Neural crest cell (in vitro differentiated cells): Measurements from ENCODE around the gene GABPB1. TPM values are rescaled to one million over a fixed set of nuclear protein-coding genes. Genes with fewer than 3 reads are reported as not detected.
"Not testable (repeated sequence)": the region's sequence is repeated elsewhere in the genome, so short reads cannot be mapped to it uniquely, and the experiment has no call there.

Experiments used
- DNase-seq: peaks from one replicate; pipeline ENCODE4 v3.0.0; 2021; ENCODE audit warnings: low read depth, mixed read lengths, low spot score
- H3K27ac Mint-ChIP-seq: one replicate; pipeline ENCODE4 v1.8.0; 2021; ENCODE audit warnings: mild to moderate bottlenecking, mixed read lengths; ENCODE audit not compliant: unreplicated experiment
- H3K27me3 Mint-ChIP-seq: 2 replicates; pipeline ENCODE4 v1.8.0; 2021; ENCODE audit warnings: low read depth, mild to moderate bottlenecking, mixed read lengths
- H3K36me3 Mint-ChIP-seq: 2 replicates; pipeline ENCODE4 v1.8.0; 2021; ENCODE audit warnings: low read depth, mild to moderate bottlenecking, mixed read lengths
- H3K4me1 Mint-ChIP-seq: 2 replicates; pipeline ENCODE4 v1.8.0; 2021; ENCODE audit warnings: mixed read lengths
- H3K4me3 Mint-ChIP-seq: one replicate; pipeline ENCODE4 v1.8.0; 2021; ENCODE audit warnings: mild to moderate bottlenecking, mixed read lengths
- H3K9me3 Mint-ChIP-seq: 2 replicates; pipeline ENCODE4 v1.8.0; 2021; ENCODE audit warnings: mixed read lengths
- CTCF ChIP-seq: fragments of 200-600 bp; sonication (generic); conservative IDR thresholded peaks from 2 replicates; pipeline ENCODE4 v1.5.0; 2021; ENCODE audit warnings: antibody characterized with exemption, mild to moderate bottlenecking
- total RNA-seq: library from RNA; stranded (reverse); gene quantifications from 2 replicates; pipeline ENCODE4 v1.2.1, GENCODE V29; 2021

The GABPB1 gene
- total RNA-seq, 1 donor from 2014 or later: 37.8 TPM

DNA sequence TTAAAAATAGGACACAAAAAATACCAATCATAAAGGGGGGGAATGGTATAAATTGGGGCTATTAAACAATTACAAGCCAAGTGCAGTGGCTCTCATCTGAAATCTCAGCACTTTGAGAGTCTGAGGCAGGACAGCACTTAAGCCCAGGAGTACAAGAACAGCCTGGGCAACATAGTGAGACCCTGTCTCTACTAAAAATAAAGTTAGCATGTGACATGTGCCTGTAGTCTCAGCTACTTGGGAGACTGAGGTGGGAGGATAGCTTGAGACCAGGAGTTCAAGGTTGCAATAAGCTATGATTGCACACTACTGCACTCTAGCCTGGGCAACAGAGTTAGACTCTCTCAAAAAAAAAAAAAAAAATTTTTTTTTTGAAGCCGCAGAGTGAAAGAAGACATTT is 23.8 kb upstream of the GABPB1 start:
- no peak overlapping the region for H3K27ac Mint-ChIP-seq
- no peaks in the 10 kb centered on the region for H3K9me3 Mint-ChIP-seq

DNA sequence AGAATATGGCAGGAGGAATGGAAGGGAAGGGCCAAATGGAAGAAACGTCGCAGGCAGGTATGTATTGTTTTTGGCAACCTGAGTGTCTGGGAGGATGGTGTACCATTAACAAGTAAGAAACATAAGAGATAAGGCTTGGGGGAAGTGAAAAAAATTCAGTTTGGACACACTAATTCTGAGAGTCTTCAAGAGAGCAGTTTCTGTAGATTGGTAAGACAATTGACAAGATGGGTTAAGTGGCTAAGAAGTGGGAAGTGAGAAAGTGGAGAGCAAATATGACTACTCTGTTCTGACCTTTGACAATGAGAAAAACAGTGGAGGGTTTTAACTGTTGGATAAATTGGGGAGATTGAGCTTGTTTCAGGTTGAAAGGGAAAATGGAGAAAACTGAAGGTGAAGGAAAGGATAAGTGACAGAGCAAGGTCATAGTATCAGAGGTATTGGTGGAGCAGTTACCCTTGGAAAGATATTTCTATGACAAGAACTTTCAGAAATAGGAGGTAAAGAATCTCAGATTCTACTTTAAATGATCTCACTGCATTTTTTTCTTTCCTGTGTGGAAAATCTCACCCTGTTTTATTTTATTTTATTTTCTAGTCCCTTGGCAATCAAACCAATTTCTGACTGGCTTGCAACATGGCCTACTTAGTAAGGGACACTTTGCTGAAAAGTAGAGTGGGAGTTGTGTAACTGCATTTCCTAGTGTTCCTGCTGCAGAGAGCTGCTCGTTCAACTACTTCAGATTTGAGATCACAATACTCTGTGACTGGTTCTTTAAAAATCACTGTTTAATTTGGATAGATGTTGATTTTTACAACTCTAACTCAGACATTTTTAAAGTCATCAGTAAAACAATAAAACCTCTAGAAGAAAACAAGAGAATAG is 23.1 kb upstream of the GABPB1 start:
- Mint-ChIP-seq H3K36me3 (no peaks in the 10 kb centered on the region), H3K4me1 (no peaks in the 10 kb centered on the region), H3K4me3 (no peak overlapping the region), H3K27ac (no peak overlapping the region), H3K9me3 (no peaks in the 10 kb centered on the region), H3K27me3 (no peaks in the 10 kb centered on the region)
- DNase-seq: no peak
- no peak for TF ChIP-seq CTCF

More for the DNA sequence above, 23.8 kb upstream of the GABPB1 start:
- Mint-ChIP-seq H3K4me3 (no peak overlapping the region), H3K4me1 (no peaks in the 10 kb centered on the region), H3K36me3 (no peaks in the 10 kb centered on the region), H3K27me3 (no peaks in the 10 kb centered on the region)
- no peak for DNase-seq
- TF ChIP-seq CTCF: no peak

- not testable (repeated sequence) for H3K4me1 Mint-ChIP-seq, H3K27me3 Mint-ChIP-seq, H3K27ac Mint-ChIP-seq
Measured at GRCh38 chr15:50369564-50369963, 14.6 kb upstream of the GABPB1 start.

DNA sequence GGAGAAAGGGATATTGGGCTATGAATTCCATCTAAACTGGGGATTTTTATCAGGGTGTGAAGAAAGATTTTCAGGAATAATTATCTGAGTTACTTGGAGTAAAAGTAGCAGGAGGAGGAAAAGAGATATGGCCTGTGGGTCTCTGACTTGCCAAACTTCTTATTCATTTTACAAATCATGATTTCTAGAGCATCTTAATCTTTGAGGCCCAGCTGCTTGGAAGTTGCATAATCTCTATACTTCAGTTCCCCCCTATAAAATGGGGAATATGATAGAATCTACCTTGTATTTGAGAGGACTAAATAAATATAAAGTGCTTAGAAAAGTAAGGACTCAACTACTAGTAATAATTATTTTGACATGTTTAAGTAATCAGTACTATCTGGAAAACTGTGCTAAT is 11.0 kb upstream of the GABPB1 start:
- Mint-ChIP-seq H3K4me1 (no peaks in the 10 kb centered on the region), H3K27ac (no peak overlapping the region), H3K4me3 (no peak overlapping the region), H3K27me3 (no peaks in the 10 kb centered on the region), H3K36me3 (peaks cover 12% of the 10 kb centered on the region), H3K9me3 (no peaks in the 10 kb centered on the region)
- TF ChIP-seq CTCF: no peak
- no peak for DNase-seq

More at GRCh38 chr15:50369564-50369963, 14.6 kb upstream of the GABPB1 start:
- H3K9me3 Mint-ChIP-seq, DNase-seq, H3K36me3 Mint-ChIP-seq, H3K4me3 Mint-ChIP-seq: not testable (repeated sequence)

- TF ChIP-seq CTCF: no peak
- Mint-ChIP-seq H3K36me3 (peaks cover 12% of the 10 kb centered on the region), H3K4me1 (no peaks in the 10 kb centered on the region), H3K27ac (no peak overlapping the region), H3K9me3 (no peaks in the 10 kb centered on the region), H3K4me3 (no peak overlapping the region), H3K27me3 (no peaks in the 10 kb centered on the region)
- DNase-seq: no peak
Measured at GRCh38 chr15:50365570-50365969, 10.6 kb upstream of the GABPB1 start.

DNA sequence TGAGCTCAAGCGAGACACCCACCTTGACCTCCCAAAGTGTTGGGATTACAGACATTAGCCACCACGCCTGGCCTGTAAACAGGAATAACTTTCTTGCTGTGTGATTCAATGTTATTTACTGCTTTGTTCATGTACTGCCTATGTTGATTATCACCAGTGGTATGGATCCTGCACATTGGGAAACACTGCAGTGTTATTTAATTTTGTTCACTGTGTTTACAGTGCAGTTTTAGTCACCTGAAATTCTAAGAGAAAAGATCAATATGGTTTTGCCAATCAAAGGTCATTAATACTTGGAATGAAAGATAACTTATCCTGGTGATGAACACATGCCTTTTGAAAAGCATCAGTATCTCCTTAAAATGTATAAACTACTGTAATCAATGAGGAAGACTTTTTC is 8.6 kb upstream of the GABPB1 start:
- Mint-ChIP-seq H3K36me3 (peaks cover 18% of the 10 kb centered on the region), H3K27me3 (no peaks in the 10 kb centered on the region), H3K27ac (no peak overlapping the region), H3K9me3 (no peaks in the 10 kb centered on the region), H3K4me3 (no peak overlapping the region), H3K4me1 (peaks cover 4% of the 10 kb centered on the region)
- TF ChIP-seq CTCF: no peak
- DNase-seq: no peak
